GM12874 (cell line): ENCODE data around the gene MTMR11.

Experiments
- CTCF ChIP-seq: IDR thresholded peaks from 2 replicates; pipeline ENCODE4 v1.5.1; 2011; ENCODE audit warnings: low read depth, mild to moderate bottlenecking, control low read depth, low read length, moderate library complexity; ENCODE audit not compliant: insufficient read depth

The MTMR11 gene

GRCh38 chr1:149933208-149933607, 3.5 kb downstream of the MTMR11 start:
- no peak for TF ChIP-seq CTCF

- no peak for TF ChIP-seq CTCF
Observed at GRCh38 chr1:149932474-149932873, 4.2 kb downstream of the MTMR11 start.

GRCh38 chr1:149931212-149931790, 5.4 kb downstream of the MTMR11 start:
- TF ChIP-seq CTCF: no peak

- TF ChIP-seq CTCF: no peak
Observed at GRCh38 chr1:149929856-149930255, 6.8 kb downstream of the MTMR11 start.

- TF ChIP-seq CTCF: no peak
Observed at GRCh38 chr1:149928401-149928724, 8.3 kb downstream of the MTMR11 start.

- TF ChIP-seq CTCF: no peak
Observed at GRCh38 chr1:149927563-149928400, 8.9 kb downstream of the MTMR11 start, which contains the start of gene SF3B4. Gene SF3B4, minus strand, starts transcription at chr1:149927803. Its CDS starts 44 bp downstream, at chr1:149927759.

- TF ChIP-seq CTCF: no peak
Observed at GRCh38 chr1:149927056-149927562, 9.6 kb downstream of the MTMR11 start.
